ENCODE results near the gene HOXD9. TPM values are rescaled to one million over a fixed set of nuclear protein-coding genes. Genes with fewer than 3 reads are reported as not detected.

Gene HOXD9
- total and polyA plus RNA-seq, 2 of the 8 experiments (the other 6 are each of a cell fraction or from before 2014, with no cell fraction given) = not detected

GRCh38 chr2:176080540-176081375 lies 41.8 kb upstream of the HOXD9 start (continued):
- TF ChIP-seq ATF3 (IDR thresholded peaks at IDR 0.05; ENCODE audit: insufficient read depth, low read depth, low read length) (no peak), POLR2A (IDR thresholded peaks at IDR 0.05; ENCODE audit: control extremely low read depth in 1 of 2, low read depth in 2 of 2, low read length in 2 of 2) (no peak), TBP (IDR thresholded peaks at IDR 0.05; ENCODE audit: low read depth, low read length) (no peak), SP4 (IDR thresholded peaks at IDR 0.05; ENCODE audit: low read length) (no peak), MAX (IDR thresholded peaks at IDR 0.05) (peak; percentile 92), CREB1 (IDR thresholded peaks at IDR 0.05) (no peak), GABPA (IDR thresholded peaks at IDR 0.05; ENCODE audit: borderline replicate concordance, insufficient read depth, low read length) (no peak)
